HUES6 (cell line): ENCODE measurements around the gene F11.
"Not testable (repeated sequence)": the region's sequence is repeated elsewhere in the genome, so short reads cannot be mapped to it uniquely, and the experiment has no call there.

Source experiments
- H3K27ac ChIP-seq: 2 replicates; pipeline ENCODE4 v1.7.0; 2013; ENCODE audit warnings: low read depth, mild to moderate bottlenecking, low read length, inconsistent platforms
- H3K27me3 ChIP-seq: 2 replicates; pipeline ENCODE4 v1.6.1; 2013; ENCODE audit warnings: low read length; ENCODE audit not compliant: control insufficient read depth, insufficient read depth
- H3K36me3 ChIP-seq: 2 replicates; pipeline ENCODE4 v1.6.1; 2013; ENCODE audit warnings: low read length; ENCODE audit not compliant: control insufficient read depth, insufficient read depth
- H3K4me1 ChIP-seq: 2 replicates; pipeline ENCODE4 v1.6.1; 2013; ENCODE audit warnings: low read length; ENCODE audit not compliant: control insufficient read depth, insufficient read depth
- H3K4me3 ChIP-seq: 2 replicates; pipeline ENCODE4 v1.5.1; 2013; ENCODE audit warnings: low read depth, low read length
- H3K9ac ChIP-seq: one replicate; pipeline ENCODE4 v1.6.1; 2013; ENCODE audit warnings: mild to moderate bottlenecking, low read length
- H3K9me3 ChIP-seq: 2 replicates; pipeline ENCODE4 v1.6.1; 2013; ENCODE audit warnings: low read depth, low read length; ENCODE audit not compliant: control insufficient read depth, insufficient read depth

The F11 gene

GRCh38 chr4:186304216-186304615 is 38.2 kb downstream of the F11 start:
- Histone ChIP-seq H3K36me3 (no peaks in the 10 kb centered on the region), H3K9me3 (no peaks in the 10 kb centered on the region), H3K27me3 (peaks cover 6% of the 10 kb centered on the region; the same call in 1 of the 2 replicates), H3K4me1 (no peaks in the 10 kb centered on the region), H3K4me3 (no peak overlapping the region), H3K9ac (no peak overlapping the region), H3K27ac (no peak overlapping the region)

- H3K27me3 ChIP-seq: peaks cover 3% of the 10 kb centered on the region; the same call in 1 of the 2 replicates
- H3K27ac ChIP-seq: no peak overlapping the region
- H3K36me3 ChIP-seq: no peaks in the 10 kb centered on the region
- no peak overlapping the region for H3K4me3 ChIP-seq
- no peaks in the 10 kb centered on the region for H3K4me1 ChIP-seq
- H3K9me3 ChIP-seq: no peaks in the 10 kb centered on the region
- no peak overlapping the region for H3K9ac ChIP-seq
These were observed 39.0 kb downstream of the F11 start for GRCh38 chr4:186304866-186305505.

- Histone ChIP-seq H3K27ac (no peak overlapping the region), H3K9ac (no peak overlapping the region), H3K27me3 (peaks cover 3% of the 10 kb centered on the region; the same call in 1 of the 2 replicates), H3K4me3 (no peak overlapping the region), H3K9me3 (no peaks in the 10 kb centered on the region), H3K36me3 (no peaks in the 10 kb centered on the region), H3K4me1 (no peaks in the 10 kb centered on the region)
These were observed 41.5 kb downstream of the F11 start for GRCh38 chr4:186307497-186307896.

- no peak overlapping the region for H3K9ac ChIP-seq
- H3K27me3 ChIP-seq: peaks cover 3% of the 10 kb centered on the region; the same call in 1 of the 2 replicates
- no peaks in the 10 kb centered on the region for H3K9me3 ChIP-seq
These were observed 41.9 kb downstream of the F11 start for GRCh38 chr4:186307916-186308315.

GRCh38 chr4:186318481-186318880 is 52.5 kb downstream of the F11 start:
- H3K36me3 ChIP-seq: no peaks in the 10 kb centered on the region
- no peak overlapping the region for H3K27ac ChIP-seq
- no peak overlapping the region for H3K4me3 ChIP-seq
- H3K9ac ChIP-seq: no peak overlapping the region
- no peaks in the 10 kb centered on the region for H3K27me3 ChIP-seq
- H3K9me3 ChIP-seq: no peaks in the 10 kb centered on the region
- H3K4me1 ChIP-seq: no peaks in the 10 kb centered on the region

More at GRCh38 chr4:186307916-186308315, 41.9 kb downstream of the F11 start:
- Histone ChIP-seq H3K4me1 (no peaks in the 10 kb centered on the region), H3K36me3 (no peaks in the 10 kb centered on the region), H3K4me3 (no peak overlapping the region), H3K27ac (no peak overlapping the region)

GRCh38 chr4:186324660-186325059 is 58.7 kb downstream of the F11 start:
- not testable (repeated sequence) for H3K4me3 ChIP-seq, H3K27ac ChIP-seq

GRCh38 chr4:186326391-186326790 is 60.4 kb downstream of the F11 start:
- Histone ChIP-seq H3K4me3 (no peak overlapping the region), H3K27me3 (no peaks in the 10 kb centered on the region), H3K4me1 (no peaks in the 10 kb centered on the region), H3K9ac (no peak overlapping the region), H3K36me3 (no peaks in the 10 kb centered on the region), H3K27ac (no peak overlapping the region), H3K9me3 (0 out of 2 replicates have a peak, but pooled peaks cover 2% of the 10 kb centered on the region)

More at GRCh38 chr4:186324660-186325059, 58.7 kb downstream of the F11 start:
- H3K4me1 ChIP-seq, H3K27me3 ChIP-seq, H3K36me3 ChIP-seq, H3K9ac ChIP-seq, H3K9me3 ChIP-seq: not testable (repeated sequence)

- no peak overlapping the region for H3K4me3 ChIP-seq
- no peak overlapping the region for H3K9ac ChIP-seq
- H3K27ac ChIP-seq: no peak overlapping the region
These were observed 63.4 kb downstream of the F11 start for GRCh38 chr4:186329372-186329771.

GRCh38 chr4:186330368-186330767 is 64.4 kb downstream of the F11 start:
- H3K4me3 ChIP-seq: no peak overlapping the region
- H3K27me3 ChIP-seq: no peaks in the 10 kb centered on the region
- no peaks in the 10 kb centered on the region for H3K4me1 ChIP-seq
- H3K9ac ChIP-seq: no peak overlapping the region
- H3K36me3 ChIP-seq: no peaks in the 10 kb centered on the region
- H3K9me3 ChIP-seq: 0 out of 2 replicates have a peak, but pooled peaks cover 3% of the 10 kb centered on the region
- H3K27ac ChIP-seq: no peak overlapping the region

More at GRCh38 chr4:186329372-186329771, 63.4 kb downstream of the F11 start:
- no peaks in the 10 kb centered on the region for H3K4me1 ChIP-seq
- H3K9me3 ChIP-seq: 0 out of 2 replicates have a peak, but pooled peaks cover 3% of the 10 kb centered on the region
- no peaks in the 10 kb centered on the region for H3K27me3 ChIP-seq
- no peaks in the 10 kb centered on the region for H3K36me3 ChIP-seq

GRCh38 chr4:186335793-186336192 is 69.8 kb downstream of the F11 start:
- Histone ChIP-seq H3K27ac (no peak overlapping the region), H3K4me3 (no peak overlapping the region)

More at GRCh38 chr4:186335793-186336192, 69.8 kb downstream of the F11 start:
- 0 out of 2 replicates have a peak, but pooled peaks cover 3% of the 10 kb centered on the region for H3K9me3 ChIP-seq
- H3K27me3 ChIP-seq: peaks cover 21% of the 10 kb centered on the region
- H3K4me1 ChIP-seq: no peaks in the 10 kb centered on the region
- H3K9ac ChIP-seq: no peak overlapping the region
- no peaks in the 10 kb centered on the region for H3K36me3 ChIP-seq
